ENCODE results near the gene GNPDA1.

- TF ChIP-seq POLR2A (IDR thresholded peaks at IDR 0.05) (no peak), CTCF (IDR thresholded peaks at IDR 0.05) (no peak)
These were observed 36.7 kb downstream of the GNPDA1 start for GRCh38 chr5:141976176-141976575.
